Cerebellar cortex (tissue), 1 donor: ENCODE measurements around the gene PAFAH1B2.

Experiments used
- DNase-seq: peaks from one replicate; pipeline ENCODE4 v3.0.0-alpha.2; 2015; ENCODE audit warnings: low spot score

PAFAH1B2 gene

DNA sequence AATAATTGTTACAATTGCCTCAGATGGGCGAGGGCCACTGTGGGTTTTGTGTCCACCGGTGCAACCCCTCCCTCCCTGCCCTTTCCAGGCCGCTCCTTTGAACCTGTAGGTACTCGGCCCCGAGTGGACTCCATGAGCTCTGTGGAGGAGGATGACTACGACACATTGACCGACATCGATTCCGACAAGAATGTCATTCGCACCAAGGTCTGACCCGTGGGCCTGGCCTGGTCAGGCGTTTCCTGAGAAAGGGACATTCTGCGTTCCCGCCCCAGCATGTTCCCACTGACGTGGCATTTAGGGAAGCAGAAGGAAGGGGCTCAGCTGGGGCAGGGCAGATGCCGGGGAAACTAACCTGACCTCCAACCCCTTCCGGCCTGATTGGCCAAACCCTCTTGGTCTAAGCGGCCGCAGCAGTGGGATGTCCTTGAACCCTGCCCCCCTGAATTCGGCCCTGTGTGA, 44.6 kb downstream of the PAFAH1B2 start:
- DNase-seq = no peak

GRCh38 chr11:117189191-117189940, 45.3 kb downstream of the PAFAH1B2 start:
- no peak for DNase-seq

- no peak for DNase-seq
Measured at GRCh38 chr11:117189941-117190544, 46.0 kb downstream of the PAFAH1B2 start.

- DNase-seq = no peak
Measured at GRCh38 chr11:117191680-117192400, 47.8 kb downstream of the PAFAH1B2 start.

DNA sequence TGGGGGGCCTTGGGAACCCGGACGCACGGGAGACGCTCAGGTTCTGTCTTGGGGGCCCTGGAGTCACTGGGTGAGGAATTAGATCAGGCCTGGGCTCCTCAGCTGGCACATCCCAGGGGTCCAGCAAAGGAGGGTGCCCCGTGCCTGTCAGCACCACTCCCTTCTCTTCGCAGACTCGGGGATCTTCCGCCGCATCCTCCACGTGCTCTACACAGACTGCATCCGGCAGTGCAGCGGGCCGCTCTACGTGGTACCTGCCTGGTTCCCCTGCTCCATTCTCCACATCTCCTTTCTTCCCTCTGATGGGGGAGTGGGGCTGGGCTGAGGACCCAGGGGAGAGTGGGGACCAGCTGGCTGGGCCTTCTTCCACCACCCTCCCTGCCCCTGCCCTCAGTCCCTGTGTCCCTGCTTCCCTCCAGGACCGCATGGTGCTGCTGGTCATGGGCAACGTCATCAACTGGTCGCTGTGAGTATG, 48.4 kb downstream of the PAFAH1B2 start:
- DNase-seq = no peak

DNA sequence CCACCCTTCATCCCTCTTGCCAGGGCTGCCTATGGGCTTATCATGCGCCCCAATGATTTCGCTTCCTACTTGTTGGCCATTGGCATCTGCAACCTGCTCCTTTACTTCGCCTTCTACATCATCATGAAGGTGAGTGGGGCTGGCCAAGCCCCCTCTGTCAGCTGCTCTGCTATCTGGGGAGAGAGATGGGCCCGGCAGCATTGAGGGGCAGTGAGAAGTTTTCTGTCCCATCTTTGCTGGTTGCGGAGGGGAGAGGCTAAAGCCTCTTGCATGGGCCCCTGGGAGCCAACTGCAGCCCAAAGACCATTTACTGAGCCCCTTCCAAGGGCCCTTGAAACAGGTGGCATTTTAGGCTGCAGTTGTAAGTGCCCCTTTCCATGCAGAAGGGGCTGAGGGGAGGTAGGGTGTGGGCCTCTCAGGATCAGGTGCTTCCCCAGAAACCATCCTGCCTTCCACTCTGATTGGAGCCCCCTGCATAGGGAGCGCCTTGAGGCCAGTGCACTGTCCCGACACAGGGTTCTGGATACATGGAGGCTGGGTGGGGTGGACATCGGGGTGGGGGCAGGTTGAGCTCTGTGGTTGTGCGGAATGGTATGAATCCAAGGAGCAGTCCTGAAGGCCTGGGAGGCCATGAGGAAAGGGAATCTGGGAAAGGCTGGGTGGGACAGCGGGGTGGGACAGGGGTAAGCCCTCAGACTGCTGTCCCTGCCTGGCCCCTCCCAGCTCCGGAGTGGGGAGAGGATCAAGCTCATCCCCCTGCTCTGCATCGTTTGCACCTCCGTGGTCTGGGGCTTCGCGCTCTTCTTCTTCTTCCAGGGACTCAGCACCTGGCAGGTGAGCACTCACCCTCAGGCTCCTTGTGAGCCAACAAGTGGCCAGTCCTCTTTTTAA, 49.3 kb downstream of the PAFAH1B2 start:
- no peak for DNase-seq

GRCh38 chr11:117194267-117194666, 50.2 kb downstream of the PAFAH1B2 start:
- DNase-seq = no peak

- no peak for DNase-seq
Measured at GRCh38 chr11:117195258-117195657, 51.2 kb downstream of the PAFAH1B2 start.

DNA sequence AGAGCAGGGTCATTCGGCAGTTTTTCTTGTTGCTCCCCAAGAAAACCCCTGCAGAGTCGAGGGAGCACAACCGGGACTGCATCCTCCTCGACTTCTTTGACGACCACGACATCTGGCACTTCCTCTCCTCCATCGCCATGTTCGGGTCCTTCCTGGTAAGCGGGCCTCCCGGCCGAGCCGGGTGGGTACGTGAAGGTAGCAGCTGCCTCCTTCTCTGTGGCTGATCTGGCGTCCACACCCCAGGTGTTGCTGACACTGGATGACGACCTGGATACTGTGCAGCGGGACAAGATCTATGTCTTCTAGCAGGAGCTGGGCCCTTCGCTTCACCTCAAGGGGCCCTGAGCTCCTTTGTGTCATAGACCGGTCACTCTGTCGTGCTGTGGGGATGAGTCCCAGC, 51.7 kb downstream of the PAFAH1B2 start:
- no peak for DNase-seq

DNA sequence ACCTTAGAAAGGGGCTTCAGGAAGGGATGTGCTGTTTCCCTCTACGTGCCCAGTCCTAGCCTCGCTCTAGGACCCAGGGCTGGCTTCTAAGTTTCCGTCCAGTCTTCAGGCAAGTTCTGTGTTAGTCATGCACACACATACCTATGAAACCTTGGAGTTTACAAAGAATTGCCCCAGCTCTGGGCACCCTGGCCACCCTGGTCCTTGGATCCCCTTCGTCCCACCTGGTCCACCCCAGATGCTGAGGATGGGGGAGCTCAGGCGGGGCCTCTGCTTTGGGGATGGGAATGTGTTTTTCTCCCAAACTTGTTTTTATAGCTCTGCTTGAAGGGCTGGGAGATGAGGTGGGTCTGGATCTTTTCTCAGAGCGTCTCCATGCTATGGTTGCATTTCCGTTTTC, 52.9 kb downstream of the PAFAH1B2 start:
- DNase-seq = no peak

DNA sequence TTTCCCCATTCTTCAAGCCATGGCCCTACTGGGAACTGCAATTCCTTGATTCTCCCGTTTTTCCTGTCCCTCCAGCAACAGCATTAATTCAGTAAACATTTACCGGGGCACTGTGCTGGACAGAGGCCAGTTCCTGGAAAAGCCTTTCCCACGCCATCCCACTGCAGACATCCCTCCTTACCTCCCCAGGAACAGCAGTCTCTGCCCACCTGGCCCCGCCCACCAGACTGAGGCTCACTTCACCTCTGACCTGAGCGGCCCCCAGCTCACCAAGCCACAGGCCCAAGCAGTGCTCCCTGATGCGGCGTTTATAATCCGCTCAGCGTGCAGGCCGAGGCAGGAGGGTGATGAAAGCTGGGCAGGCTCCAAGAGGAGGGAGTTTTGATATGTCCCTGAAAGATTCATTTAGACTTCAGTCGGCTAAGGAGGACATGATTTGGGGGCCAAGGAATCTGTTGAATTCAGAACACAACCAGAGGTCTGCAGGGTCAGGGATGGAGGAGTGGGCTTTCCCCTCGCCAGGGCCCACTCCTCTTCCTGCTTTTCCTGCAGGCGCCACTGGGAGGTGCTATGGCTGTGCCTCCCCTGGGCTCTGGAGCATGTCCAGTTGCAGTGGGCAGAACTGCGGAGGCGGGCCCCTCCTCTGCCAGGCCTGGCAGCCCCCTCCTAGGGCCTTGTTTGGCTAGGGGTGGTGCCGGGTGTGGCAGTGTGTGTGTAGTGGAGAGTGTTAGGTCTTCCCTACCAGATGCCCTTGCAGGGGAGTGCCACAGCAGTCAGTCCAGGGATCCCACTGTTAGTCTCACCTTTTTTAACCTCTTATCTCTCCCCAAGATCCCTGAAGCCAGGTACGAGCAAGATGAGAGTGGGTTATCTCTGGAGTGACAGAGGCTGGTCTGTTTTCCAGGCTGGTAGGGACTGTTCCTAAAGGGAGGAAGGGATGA, 53.7 kb downstream of the PAFAH1B2 start:
- no peak for DNase-seq

DNA sequence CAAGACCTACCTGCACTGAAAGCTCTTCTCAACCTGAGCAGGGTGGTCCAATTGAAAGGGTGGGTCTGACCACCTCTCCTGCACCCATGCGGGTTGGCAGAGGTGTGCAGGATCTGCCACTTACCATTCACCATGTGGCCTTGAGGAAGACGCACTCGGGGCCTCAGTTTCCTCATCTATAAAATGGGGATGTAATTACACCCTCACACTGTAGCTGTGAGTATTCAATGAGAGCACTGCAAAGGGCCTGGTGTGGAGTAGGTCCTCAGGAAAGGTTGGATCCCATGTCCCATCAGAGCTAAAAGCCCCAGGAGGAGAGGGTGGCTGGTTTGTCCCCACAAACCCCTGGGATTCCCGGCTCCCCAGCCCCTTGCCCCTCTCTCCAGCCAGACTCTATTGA, 54.5 kb downstream of the PAFAH1B2 start:
- DNase-seq = no peak

DNA sequence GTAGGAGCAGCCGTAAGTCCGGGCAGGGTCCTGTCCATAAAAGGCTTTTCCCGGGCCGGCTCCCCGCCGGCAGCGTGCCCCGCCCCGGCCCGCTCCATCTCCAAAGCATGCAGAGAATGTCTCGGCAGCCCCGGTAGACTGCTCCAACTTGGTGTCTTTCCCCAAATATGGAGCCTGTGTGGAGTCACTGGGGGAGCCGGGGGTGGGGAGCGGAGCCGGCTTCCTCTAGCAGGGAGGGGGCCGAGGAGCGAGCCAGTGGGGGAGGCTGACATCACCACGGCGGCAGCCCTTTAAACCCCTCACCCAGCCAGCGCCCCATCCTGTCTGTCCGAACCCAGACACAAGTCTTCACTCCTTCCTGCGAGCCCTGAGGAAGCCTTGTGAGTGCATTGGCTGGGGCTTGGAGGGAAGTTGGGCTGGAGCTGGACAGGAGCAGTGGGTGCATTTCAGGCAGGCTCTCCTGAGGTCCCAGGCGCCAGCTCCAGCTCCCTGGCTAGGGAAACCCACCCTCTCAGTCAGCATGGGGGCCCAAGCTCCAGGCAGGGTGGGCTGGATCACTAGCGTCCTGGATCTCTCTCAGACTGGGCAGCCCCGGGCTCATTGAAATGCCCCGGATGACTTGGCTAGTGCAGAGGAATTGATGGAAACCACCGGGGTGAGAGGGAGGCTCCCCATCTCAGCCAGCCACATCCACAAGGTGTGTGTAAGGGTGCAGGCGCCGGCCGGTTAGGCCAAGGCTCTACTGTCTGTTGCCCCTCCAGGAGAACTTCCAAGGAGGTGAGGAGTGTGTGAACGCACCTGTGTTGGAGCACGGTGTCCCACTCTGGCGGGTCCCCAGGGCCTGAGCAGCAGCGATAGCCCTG, 55.2 kb downstream of the PAFAH1B2 start, which contains the start of gene TAGLN:
Gene TAGLN, plus strand, starts transcription at position 318 of the 863 bp plus-strand sequence. CDS start 3,644 bp downstream, outside the sequence.
- DNase-seq = peak; percentile 50

GRCh38 chr11:117199916-117200812, 56.1 kb downstream of the PAFAH1B2 start:
- DNase-seq = no peak

DNA sequence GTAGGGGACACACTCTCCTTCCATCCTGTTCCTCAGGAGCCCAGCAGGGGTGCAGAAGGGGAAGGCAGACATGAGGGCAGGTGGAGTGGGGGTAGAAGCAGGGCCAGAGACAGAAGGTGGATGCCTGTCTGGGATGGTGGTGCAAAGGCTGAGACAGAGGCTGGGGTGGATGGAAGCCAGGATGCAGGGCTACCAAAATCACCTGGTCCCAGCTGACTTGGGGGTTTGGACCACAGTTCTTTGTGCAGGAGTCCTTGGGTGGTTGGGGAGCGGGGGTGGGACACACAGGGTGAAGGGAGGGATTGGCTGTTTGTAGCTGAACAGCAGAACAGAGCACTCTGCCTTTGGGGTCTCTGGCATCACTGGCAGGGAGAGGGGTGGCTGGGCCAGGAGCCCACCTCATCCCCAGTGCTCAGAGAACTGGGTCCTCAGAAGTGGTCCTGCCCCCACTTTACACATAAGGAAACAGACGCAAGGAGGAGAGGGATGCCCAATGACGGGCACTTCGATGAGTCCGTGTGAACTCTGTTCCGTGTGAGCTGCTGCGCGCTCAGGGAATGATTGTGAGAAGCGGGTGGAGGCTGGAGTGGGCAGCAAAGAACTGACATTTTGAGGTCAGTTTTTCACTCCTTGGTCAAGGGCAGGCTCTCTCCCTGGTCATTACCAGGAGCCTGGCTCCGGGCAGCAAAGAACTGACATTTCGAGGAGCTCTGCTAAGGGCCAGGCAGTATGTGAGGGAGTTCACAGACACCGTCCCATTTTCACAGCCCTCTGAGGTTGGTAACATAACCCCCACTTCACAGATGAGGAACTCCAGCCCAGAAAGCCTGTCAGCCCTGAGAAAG, 56.9 kb downstream of the PAFAH1B2 start:
- no peak for DNase-seq

DNA sequence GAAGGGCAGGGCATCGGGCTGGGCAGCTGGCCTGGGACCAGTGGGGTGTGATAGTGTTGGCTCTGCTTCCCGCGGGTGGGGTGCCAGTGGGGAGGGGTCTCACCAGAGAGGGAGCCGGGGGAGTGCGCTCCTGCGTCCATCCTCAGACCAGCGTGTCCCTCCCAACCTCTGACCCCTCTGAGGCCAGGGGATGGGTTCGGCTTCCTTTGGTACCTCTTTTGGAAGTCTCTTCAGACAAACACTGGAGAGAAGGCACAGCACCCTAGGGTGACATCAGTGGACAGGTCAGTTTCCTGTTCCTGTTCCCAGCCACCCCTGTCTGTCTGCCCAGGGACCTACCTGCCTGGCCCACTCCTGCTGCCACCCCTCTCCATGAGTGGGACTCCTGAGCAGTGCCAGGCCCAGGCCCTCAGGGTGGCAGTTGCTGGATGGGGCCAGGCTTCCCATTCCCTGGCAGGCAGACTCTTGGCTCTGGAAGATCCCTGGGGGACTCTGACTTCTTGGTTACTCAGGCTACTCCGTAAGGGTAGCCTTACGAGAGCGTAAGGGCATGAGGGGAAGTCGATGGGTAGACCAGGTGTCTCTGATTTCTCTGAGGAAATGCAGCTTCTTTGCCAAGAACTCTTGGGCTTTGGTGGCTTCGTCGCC, 57.7 kb downstream of the PAFAH1B2 start:
- no peak for DNase-seq
